ACC112 (cell line): Measurements from ENCODE around the gene CPLANE1.

Experiments used
- H2AFZ ChIP-seq: fragments of 200-600 bp; sonication (generic); one replicate; pipeline ENCODE4 v1.6.0; 2017; ENCODE audit warnings: antibody characterized with exemption, low read length; ENCODE audit not compliant: unreplicated experiment
- H3K27ac ChIP-seq: fragments of 200-600 bp; sonication (generic); 2 replicates; pipeline ENCODE4 v1.5.1; 2014; ENCODE audit warnings: low read depth, mild to moderate bottlenecking, antibody characterized with exemption, low read length, moderate library complexity
- H3K27me3 ChIP-seq: fragments of 200-600 bp; sonication (generic); 2 replicates; pipeline ENCODE4 v1.6.1; 2014; ENCODE audit warnings: mild to moderate bottlenecking, antibody characterized with exemption, low read length, moderate library complexity, mixed read lengths; ENCODE audit not compliant: insufficient read depth
- H3K36me3 ChIP-seq: fragments of 200-600 bp; sonication (generic); 2 replicates; pipeline ENCODE4 v1.6.1; 2016; ENCODE audit warnings: mild to moderate bottlenecking, antibody characterized with exemption, low read length, moderate library complexity, mixed read lengths; ENCODE audit not compliant: insufficient read depth
- H3K4me1 ChIP-seq: fragments of 200-600 bp; sonication (generic); one replicate; pipeline ENCODE4 v1.6.1; 2016; ENCODE audit warnings: low read length, mixed read lengths; ENCODE audit not compliant: insufficient read depth, unreplicated experiment, control insufficient read depth
- H3K4me3 ChIP-seq: fragments of 200-600 bp; sonication (generic); 2 replicates; pipeline ENCODE4 v1.5.1; 2014; ENCODE audit warnings: mild to moderate bottlenecking, low read depth, low read length
- H3K79me2 ChIP-seq: fragments of 200-600 bp; sonication (generic); one replicate; pipeline ENCODE4 v1.6.0; 2016; ENCODE audit warnings: low read length; ENCODE audit not compliant: control insufficient read depth, unreplicated experiment, insufficient read depth

Gene CPLANE1

DNA sequence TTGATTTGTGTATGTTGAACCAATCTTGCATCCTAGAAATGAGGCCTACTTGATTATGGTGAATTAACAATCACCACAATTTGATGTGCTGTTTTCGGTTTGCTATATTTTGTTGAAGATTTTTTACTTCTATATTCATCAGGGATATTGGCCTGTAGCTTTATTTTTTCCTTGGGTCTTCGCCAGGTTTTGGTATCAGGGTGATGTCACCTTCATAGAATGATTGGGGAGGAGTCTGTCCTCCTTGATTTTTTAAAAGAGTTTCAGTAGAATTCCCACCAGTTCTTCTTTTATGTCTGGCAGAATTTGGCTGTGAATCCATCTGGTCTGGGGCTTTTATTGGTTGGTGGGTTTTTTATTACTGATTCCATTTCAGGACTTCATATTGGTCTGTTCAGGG lies 115.2 kb downstream of the CPLANE1 start:
- H3K4me3 ChIP-seq: no peak overlapping the region
- no peaks in the 10 kb centered on the region for H3K79me2 ChIP-seq
- H3K36me3 ChIP-seq: peaks cover 48% of the 10 kb centered on the region
- no peak overlapping the region for H2AFZ ChIP-seq
- H3K27ac ChIP-seq: no peak overlapping the region
- no peaks in the 10 kb centered on the region for H3K27me3 ChIP-seq
- H3K4me1 ChIP-seq: no peaks in the 10 kb centered on the region

DNA sequence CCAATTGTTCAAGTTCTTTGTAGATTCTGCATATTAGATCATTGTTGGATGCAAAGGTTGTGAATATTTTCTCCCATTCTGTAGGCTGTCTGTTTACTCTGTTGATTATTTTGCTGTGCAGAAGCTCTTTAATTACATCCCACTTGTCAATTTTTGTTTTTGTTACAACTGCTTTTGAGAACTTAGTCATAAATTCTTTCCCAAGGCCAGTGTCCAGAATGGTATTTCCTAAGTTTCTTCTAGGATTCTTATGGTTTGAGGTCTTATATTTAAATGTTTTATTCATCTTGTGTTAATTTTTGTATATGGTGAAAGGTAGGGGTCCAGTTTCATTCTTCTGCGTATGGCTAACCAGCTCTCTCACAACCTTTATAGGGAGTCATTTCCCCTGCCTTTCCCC lies 116.5 kb downstream of the CPLANE1 start:
- no peak overlapping the region for H3K27ac ChIP-seq
- H3K4me3 ChIP-seq: no peak overlapping the region
- no peaks in the 10 kb centered on the region for H3K79me2 ChIP-seq
- H2AFZ ChIP-seq: no peak overlapping the region
- peaks cover 36% of the 10 kb centered on the region for H3K36me3 ChIP-seq
- H3K4me1 ChIP-seq: no peaks in the 10 kb centered on the region
- no peaks in the 10 kb centered on the region for H3K27me3 ChIP-seq

- H3K4me3 ChIP-seq: no peak overlapping the region
- no peak overlapping the region for H2AFZ ChIP-seq
- H3K36me3 ChIP-seq: peaks cover 16% of the 10 kb centered on the region
- H3K27me3 ChIP-seq: no peaks in the 10 kb centered on the region
- no peaks in the 10 kb centered on the region for H3K4me1 ChIP-seq
- H3K27ac ChIP-seq: no peak overlapping the region
- H3K79me2 ChIP-seq: no peaks in the 10 kb centered on the region
These were observed 127.7 kb downstream of the CPLANE1 start for GRCh38 chr5:37121465-37121864.

DNA sequence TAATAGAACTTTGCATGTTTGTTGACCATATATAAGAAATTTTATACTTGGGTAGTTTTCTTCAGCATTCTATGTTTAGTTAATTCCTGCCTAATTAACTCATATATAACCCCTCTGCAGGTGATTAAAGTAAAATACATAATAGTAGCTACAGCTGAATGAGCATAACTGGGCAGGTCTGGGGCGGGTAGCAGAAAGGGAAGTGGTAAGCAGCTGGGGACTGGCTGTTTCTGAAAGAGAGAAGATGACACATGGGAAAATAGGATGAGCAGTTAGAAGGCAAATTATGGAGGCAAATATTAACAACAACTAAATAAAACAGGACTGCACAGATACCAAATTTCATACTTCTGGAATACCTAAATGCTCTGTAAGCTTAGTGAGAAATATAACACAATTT lies 128.1 kb downstream of the CPLANE1 start:
- Histone ChIP-seq H3K36me3 (peaks cover 16% of the 10 kb centered on the region), H3K27me3 (no peaks in the 10 kb centered on the region), H3K79me2 (no peaks in the 10 kb centered on the region), H3K4me3 (no peak overlapping the region), H3K27ac (no peak overlapping the region), H2AFZ (no peak overlapping the region), H3K4me1 (no peaks in the 10 kb centered on the region)

- Histone ChIP-seq H3K36me3 (peaks cover 13% of the 10 kb centered on the region), H2AFZ (no peak overlapping the region), H3K4me1 (no peaks in the 10 kb centered on the region), H3K4me3 (no peak overlapping the region), H3K27ac (no peak overlapping the region), H3K27me3 (no peaks in the 10 kb centered on the region), H3K79me2 (no peaks in the 10 kb centered on the region)
These were observed 128.9 kb downstream of the CPLANE1 start for GRCh38 chr5:37120270-37120669.

DNA sequence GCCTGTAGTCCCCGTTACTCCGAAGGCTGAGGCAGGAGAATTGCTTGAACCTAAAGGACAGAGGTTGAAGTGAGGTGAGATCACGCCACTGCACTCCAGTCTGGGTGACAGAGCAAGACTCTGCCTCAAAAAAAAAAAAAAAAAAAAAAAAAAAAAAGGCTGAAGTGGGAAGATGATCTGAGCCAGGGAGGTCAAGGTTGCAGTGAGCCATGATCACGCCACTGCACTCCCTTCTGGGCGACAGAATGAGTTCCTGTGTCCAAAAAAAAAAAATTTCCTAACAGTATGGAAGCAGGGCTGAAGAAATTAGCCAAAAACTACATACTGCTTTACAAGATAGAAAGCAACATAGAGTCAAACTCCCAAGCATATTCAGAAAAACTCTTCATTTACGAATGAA lies 132.8 kb downstream of the CPLANE1 start:
- H3K27ac ChIP-seq: no peak overlapping the region
- no peaks in the 10 kb centered on the region for H3K4me1 ChIP-seq
- no peaks in the 10 kb centered on the region for H3K27me3 ChIP-seq
- H2AFZ ChIP-seq: no peak overlapping the region
- H3K4me3 ChIP-seq: no peak overlapping the region
- H3K79me2 ChIP-seq: no peaks in the 10 kb centered on the region
- H3K36me3 ChIP-seq: peaks cover 27% of the 10 kb centered on the region

- Histone ChIP-seq H3K27ac (no peak overlapping the region), H3K36me3 (peaks cover 24% of the 10 kb centered on the region), H3K4me1 (no peaks in the 10 kb centered on the region), H3K27me3 (no peaks in the 10 kb centered on the region), H3K4me3 (no peak overlapping the region), H3K79me2 (no peaks in the 10 kb centered on the region), H2AFZ (no peak overlapping the region)
These were observed 136.7 kb downstream of the CPLANE1 start for GRCh38 chr5:37112383-37112991.

DNA sequence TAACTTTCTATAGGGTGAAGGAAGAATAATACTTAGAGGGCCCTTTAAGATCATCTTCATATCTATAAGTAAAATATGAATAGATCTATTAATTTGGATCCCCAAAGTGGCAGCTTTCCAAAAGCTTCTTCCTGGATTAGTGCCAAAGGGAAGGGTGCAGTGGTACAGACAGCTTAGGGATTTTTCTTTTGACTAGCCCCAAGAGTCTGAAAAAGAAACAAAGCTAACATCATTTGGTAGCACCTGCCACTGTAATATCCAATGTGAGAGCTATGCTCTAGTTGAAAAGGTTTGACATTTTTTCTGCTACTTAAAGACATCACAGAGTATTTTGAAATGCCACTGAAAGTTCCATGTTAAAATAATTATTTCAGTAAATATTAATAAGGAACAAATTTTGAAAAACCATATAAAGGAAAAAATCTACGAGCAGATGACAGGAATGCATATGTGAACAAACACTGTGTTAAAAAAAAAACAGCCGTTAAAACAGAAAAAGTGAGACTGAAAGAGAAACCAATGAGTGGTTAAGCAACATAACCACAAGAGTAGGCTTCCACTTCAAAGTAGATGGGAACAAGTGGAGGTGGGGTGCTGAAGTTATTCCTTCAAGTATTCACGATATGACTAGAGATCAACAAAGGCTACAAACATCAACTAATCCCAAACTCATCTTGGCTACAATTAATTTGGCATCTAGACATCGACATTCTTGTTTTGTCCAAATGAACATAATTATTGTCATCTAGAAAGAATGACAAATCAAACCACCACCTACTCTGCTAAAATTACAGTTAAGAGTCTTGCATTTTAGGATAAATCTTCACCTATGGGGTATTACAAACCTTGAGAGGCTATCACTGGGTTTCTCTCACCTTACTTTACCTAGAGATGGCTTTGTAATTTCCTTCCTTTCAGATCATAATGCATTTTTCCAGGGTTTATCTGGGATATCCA lies 137.5 kb downstream of the CPLANE1 start:
- Histone ChIP-seq H3K27me3 (no peaks in the 10 kb centered on the region), H3K36me3 (peaks cover 26% of the 10 kb centered on the region), H3K4me1 (no peaks in the 10 kb centered on the region), H2AFZ (no peak overlapping the region), H3K79me2 (no peaks in the 10 kb centered on the region), H3K27ac (no peak overlapping the region), H3K4me3 (no peak overlapping the region)

DNA sequence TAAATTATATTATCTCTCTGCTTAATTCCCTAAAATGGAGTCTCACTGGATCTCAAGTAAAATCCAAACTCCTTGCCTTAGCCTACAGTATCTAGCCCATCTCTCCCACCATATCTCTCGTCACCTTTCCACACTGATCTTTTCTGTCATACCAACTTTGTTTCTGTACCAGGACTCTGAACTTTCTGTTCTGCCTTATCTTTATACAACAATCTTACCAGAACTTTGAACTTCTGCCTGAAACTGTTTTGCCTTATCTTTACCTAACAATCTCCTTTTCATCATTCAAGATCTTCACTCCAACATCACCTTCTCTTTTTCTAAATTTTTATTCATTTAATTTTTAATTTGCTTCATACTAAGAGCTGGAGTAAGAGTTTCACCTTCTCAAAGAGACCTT lies 139.0 kb downstream of the CPLANE1 start:
- Histone ChIP-seq H3K27me3 (no peaks in the 10 kb centered on the region), H3K36me3 (peaks cover 36% of the 10 kb centered on the region), H2AFZ (no peak overlapping the region), H3K27ac (no peak overlapping the region), H3K4me3 (no peak overlapping the region), H3K79me2 (no peaks in the 10 kb centered on the region), H3K4me1 (no peaks in the 10 kb centered on the region)

GRCh38 chr5:37109338-37109737 lies 139.8 kb downstream of the CPLANE1 start:
- Histone ChIP-seq H3K4me3 (no peak overlapping the region), H3K36me3 (peaks cover 36% of the 10 kb centered on the region), H3K4me1 (no peaks in the 10 kb centered on the region), H3K79me2 (no peaks in the 10 kb centered on the region), H2AFZ (no peak overlapping the region), H3K27ac (no peak overlapping the region), H3K27me3 (no peaks in the 10 kb centered on the region)

DNA sequence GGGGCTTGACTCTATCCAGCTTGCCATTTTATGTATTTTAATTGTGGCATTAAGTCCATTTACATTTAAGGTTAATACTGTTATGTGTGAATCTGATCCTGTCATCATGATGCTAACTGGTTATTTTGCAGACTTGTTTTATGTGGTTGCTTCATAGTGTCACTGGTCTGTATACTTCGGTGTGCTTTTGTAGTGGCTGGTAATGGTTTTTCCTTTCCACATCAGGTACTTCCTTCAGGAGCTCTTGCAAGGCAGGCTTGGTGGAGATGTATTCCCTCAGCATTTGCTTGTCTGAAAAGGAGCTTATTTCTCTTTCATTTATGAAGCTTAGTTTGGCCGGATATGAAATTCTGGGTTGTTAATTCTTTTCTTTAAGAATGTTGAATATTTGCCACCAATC lies 145.9 kb downstream of the CPLANE1 start:
- H3K4me3 ChIP-seq: no peak overlapping the region
- H3K27ac ChIP-seq: no peak overlapping the region
- no peaks in the 10 kb centered on the region for H3K27me3 ChIP-seq
- H3K79me2 ChIP-seq: no peaks in the 10 kb centered on the region
- H3K36me3 ChIP-seq: peaks cover 38% of the 10 kb centered on the region
- H2AFZ ChIP-seq: no peak overlapping the region
- no peaks in the 10 kb centered on the region for H3K4me1 ChIP-seq
